ENCODE data around the gene CLTC. TPM values are rescaled to one million over a fixed set of nuclear protein-coding genes. Genes with fewer than 3 reads are reported as not detected.

CLTC gene
- total and polyA plus RNA-seq, 3 experiments from 2014 or later = 41.1 to 183 (median 177) TPM

DNA sequence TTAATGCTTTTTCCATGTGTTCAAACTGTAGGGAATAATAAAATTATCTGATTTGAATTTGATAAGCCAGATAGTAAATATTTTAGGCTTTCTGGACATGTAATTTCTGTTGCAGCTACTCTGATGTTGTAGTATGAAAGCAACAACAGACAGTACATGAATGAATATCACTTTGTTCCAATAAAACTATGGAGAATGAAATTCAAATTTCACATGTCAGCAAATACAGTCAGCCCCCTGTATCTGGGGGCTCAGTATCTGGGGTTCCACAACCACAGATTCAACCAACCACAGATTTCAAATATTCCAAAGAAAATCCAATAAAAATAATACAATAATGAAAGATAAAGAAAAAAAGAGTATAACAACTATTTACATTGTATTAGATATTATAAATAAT lies 8.2 kb upstream of the CLTC start:
- no peaks in the 10 kb centered on the region for H3K9me3 ChIP-seq (ENCODE audit: low read length)
- no peak overlapping the region for H3K27ac Mint-ChIP-seq
- ChIA-PET CTCF (interaction anchor here (0.6 kb wide), 1 partner anchor 39 kb away, joined by 4 read pairs; no protein-coding TSS in a partner anchor), POLR2A (no interaction called here)
- no peaks in the 10 kb centered on the region for H3K4me1 Mint-ChIP-seq
- no peak overlapping the region for H3K27ac ChIP-seq (ENCODE audit: low read depth, low read length)
- H3K27me3 ChIP-seq (ENCODE audit: insufficient read depth, low read length, poor library complexity, severe bottlenecking) = no peaks in the 10 kb centered on the region
- no peak overlapping the region for H3K4me3 ChIP-seq (ENCODE audit: low read length)
- no peak overlapping the region for H3K4me3 Mint-ChIP-seq
- no peaks in the 10 kb centered on the region for H3K27me3 Mint-ChIP-seq
- no peaks in the 10 kb centered on the region for H3K4me1 ChIP-seq (ENCODE audit: insufficient read depth, low read length)
- H3K36me3 Mint-ChIP-seq = peaks cover 10 to 30% (median 16%) of the 10 kb centered on the region in 3 donors
- peaks cover 6% of the 10 kb centered on the region for H3K36me3 ChIP-seq (ENCODE audit: insufficient read depth, low read length)
- H3K9me3 Mint-ChIP-seq = no peaks in the 10 kb centered on the region
- DNase-seq = no peak

DNA sequence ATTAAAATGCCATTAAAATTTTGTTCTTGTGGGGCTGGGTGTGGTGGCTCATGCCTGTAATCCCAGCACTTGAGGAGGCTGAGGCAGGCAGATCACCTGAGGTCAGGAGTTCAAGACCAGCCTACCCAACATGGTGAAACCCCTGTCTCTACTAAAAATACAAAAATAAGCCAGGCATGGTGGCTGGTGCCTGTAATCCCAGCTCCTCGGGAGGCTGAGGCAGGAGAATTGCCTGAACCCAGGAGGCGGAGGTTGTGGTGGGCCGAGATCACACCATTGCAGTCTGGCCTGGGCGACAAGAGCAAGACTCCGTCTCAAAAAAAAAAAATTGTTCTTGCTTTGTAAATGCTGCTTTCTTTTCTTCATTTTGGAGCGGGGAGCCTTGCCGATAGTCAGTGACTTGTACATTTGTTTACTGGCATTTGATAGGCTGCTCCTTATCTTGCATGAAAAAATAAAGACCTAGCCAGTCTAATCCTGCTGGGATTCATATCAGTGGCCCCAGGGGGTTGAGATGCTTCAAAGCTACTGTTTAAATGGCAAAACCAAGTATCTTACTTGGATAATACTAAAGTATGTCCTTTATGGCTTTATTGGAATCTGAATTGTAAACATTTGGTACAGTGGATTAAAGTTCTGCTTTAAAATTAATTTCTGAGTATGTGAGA lies 3.3 kb upstream of the CLTC start:
- ChIA-PET CTCF (interaction anchor here (1.0 kb wide), 1 partner anchor 9 kb away, joined by 3 read pairs; no protein-coding TSS in a partner anchor), POLR2A (interaction anchor here (0.6 to 0.9 kb wide), 2 partner anchors 20 to 51 kb away, joined by 3 to 7 read pairs; partner anchors contain the start of gene DHX40)
- Histone ChIP-seq H3K4me1 (ENCODE audit: insufficient read depth, low read length) (peaks cover 16% of the 10 kb centered on the region), H3K4me3 (ENCODE audit: low read length) (no peak overlapping the region), H3K27me3 (ENCODE audit: insufficient read depth, low read length, poor library complexity, severe bottlenecking) (no peaks in the 10 kb centered on the region), H3K9me3 (ENCODE audit: low read length) (no peaks in the 10 kb centered on the region), H3K27ac (ENCODE audit: low read depth, low read length) (peak overlapping the region; percentile 29), H3K36me3 (ENCODE audit: insufficient read depth, low read length) (no peaks in the 10 kb centered on the region)
- peak overlapping the region in 3 of 8 donors; percentile 33 to 99 (median 54) for H3K27ac Mint-ChIP-seq
- H3K9me3 Mint-ChIP-seq = peaks cover 0 to 2% (median 0%) of the 10 kb centered on the region in 5 donors
- H3K36me3 Mint-ChIP-seq = peaks cover 0 to 26% (median 1%) of the 10 kb centered on the region in 3 donors
- peak overlapping the region in 1 of 7 donors; percentile 39 for H3K4me3 Mint-ChIP-seq
- peaks cover 24 to 28% (median 27%) of the 10 kb centered on the region in 3 donors for H3K4me1 Mint-ChIP-seq
- DNase-seq = no peak
- H3K27me3 Mint-ChIP-seq = peaks cover 0 to 5% of the 10 kb centered on the region in 2 donors

DNA sequence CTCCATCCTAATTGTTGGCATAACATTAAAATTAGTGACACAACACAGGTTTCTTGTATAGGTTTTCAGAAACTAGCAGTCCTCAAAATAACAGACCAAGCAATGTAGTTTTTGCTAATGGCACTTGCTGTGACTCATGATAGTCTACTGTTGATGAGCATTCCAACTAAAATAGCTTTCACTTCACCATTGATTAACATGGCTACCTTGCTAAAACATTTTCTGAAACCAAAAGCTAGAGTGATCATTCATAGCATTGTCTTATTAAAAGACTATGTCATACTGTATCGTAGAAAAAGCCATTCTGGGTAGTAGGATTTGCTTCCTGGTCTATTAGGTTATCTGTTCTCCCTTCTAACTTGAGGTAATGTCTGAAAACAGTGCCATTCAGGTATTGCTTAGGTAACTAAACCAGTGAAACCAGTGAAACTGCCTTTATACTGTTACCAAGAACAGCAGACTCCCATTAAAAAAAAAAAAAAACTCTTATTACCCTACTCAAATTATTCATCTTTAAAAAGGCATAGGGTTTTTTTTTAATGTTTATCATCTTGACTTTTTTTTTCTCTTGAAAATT lies 2.5 kb upstream of the CLTC start:
- Histone ChIP-seq H3K27ac (ENCODE audit: low read depth, low read length) (peak overlapping the region; percentile 98), H3K36me3 (ENCODE audit: insufficient read depth, low read length) (no peaks in the 10 kb centered on the region), H3K27me3 (ENCODE audit: insufficient read depth, low read length, poor library complexity, severe bottlenecking) (no peaks in the 10 kb centered on the region), H3K4me3 (ENCODE audit: low read length) (no peak overlapping the region), H3K4me1 (ENCODE audit: insufficient read depth, low read length) (peaks cover 24% of the 10 kb centered on the region), H3K9me3 (ENCODE audit: low read length) (no peaks in the 10 kb centered on the region)
- Mint-ChIP-seq H3K4me1 (peaks cover 30 to 36% (median 35%) of the 10 kb centered on the region in 3 donors), H3K4me3 (peak overlapping the region in 1 of 7 donors; percentile 96), H3K36me3 (peaks cover 0 to 27% (median under 1%) of the 10 kb centered on the region in 3 donors), H3K9me3 (peaks cover 0 to 2% (median 0%) of the 10 kb centered on the region in 5 donors), H3K27ac (peak overlapping the region in 4 of 8 donors; percentile 99 to 100 (median 99)), H3K27me3 (peaks cover 0 to 5% of the 10 kb centered on the region in 2 donors)
- no peak for DNase-seq
- ChIA-PET POLR2A (interaction anchor here (0.6 to 0.9 kb wide), 2 partner anchors 19 to 52 kb away, joined by 3 to 7 read pairs; partner anchors contain the start of gene DHX40), CTCF (interaction anchor here (1.0 kb wide), 1 partner anchor 10 kb away, joined by 3 read pairs; no protein-coding TSS in a partner anchor)

GRCh38 chr17:59619035-59619297 lies 729 bp upstream of the CLTC start:
- peaks cover 0 to 2% (median 0%) of the 10 kb centered on the region in 5 donors for H3K9me3 Mint-ChIP-seq
- peaks cover 41 to 53% (median 53%) of the 10 kb centered on the region in 3 donors for H3K4me1 Mint-ChIP-seq
- ChIA-PET POLR2A (interaction anchor here (0.5 to 2.1 kb wide), 12 partner anchors 17 to 1601 kb away, joined by 3 to 8 read pairs (median 4); partner anchors contain the start of genes PRR11, PTRH2, RPS6KB1 and SKA2), CTCF (interaction anchor here (0.6 to 1.5 kb wide), 4 partner anchors 11 to 308 kb away, joined by 3 to 5 read pairs (median 3); no protein-coding TSS in a partner anchor)
- peak overlapping the region; percentile 97 to 100 (median 99) for H3K27ac Mint-ChIP-seq
- Histone ChIP-seq H3K27me3 (ENCODE audit: insufficient read depth, low read length, poor library complexity, severe bottlenecking) (no peaks in the 10 kb centered on the region), H3K4me1 (ENCODE audit: insufficient read depth, low read length) (peaks cover 42% of the 10 kb centered on the region), H3K4me3 (ENCODE audit: low read length) (peak overlapping the region; percentile 88), H3K9me3 (ENCODE audit: low read length) (no peaks in the 10 kb centered on the region), H3K36me3 (ENCODE audit: insufficient read depth, low read length) (no peaks in the 10 kb centered on the region), H3K27ac (ENCODE audit: low read depth, low read length) (peak overlapping the region; percentile 98)
- peaks cover 0 to 31% (median 0%) of the 10 kb centered on the region in 3 donors for H3K36me3 Mint-ChIP-seq
- DNase-seq = no peak
- peaks cover 0 to 5% of the 10 kb centered on the region in 2 donors for H3K27me3 Mint-ChIP-seq
- peak overlapping the region; percentile 95 to 99 (median 96) for H3K4me3 Mint-ChIP-seq

GRCh38 chr17:59620064-59620359 lies 317 bp downstream of the CLTC start:
- Histone ChIP-seq H3K4me1 (ENCODE audit: insufficient read depth, low read length) (peaks cover 47% of the 10 kb centered on the region), H3K9me3 (ENCODE audit: low read length) (no peaks in the 10 kb centered on the region), H3K4me3 (ENCODE audit: low read length) (peak overlapping the region; percentile 88), H3K27ac (ENCODE audit: low read depth, low read length) (peak overlapping the region; percentile 98), H3K36me3 (ENCODE audit: insufficient read depth, low read length) (no peaks in the 10 kb centered on the region), H3K27me3 (ENCODE audit: insufficient read depth, low read length, poor library complexity, severe bottlenecking) (no peaks in the 10 kb centered on the region)
- peaks cover 45 to 60% (median 58%) of the 10 kb centered on the region in 3 donors for H3K4me1 Mint-ChIP-seq
- ChIA-PET POLR2A (interaction anchor here (0.5 to 2.1 kb wide), 9 partner anchors 15 to 1102 kb away, joined by 3 to 13 read pairs (median 6); partner anchors contain the start of genes APPBP2, DHX40, PTRH2 and RPS6KB1), CTCF (interaction anchor here (1.5 kb wide), 1 partner anchor 18 kb away, joined by 3 read pairs; no protein-coding TSS in a partner anchor)
- peaks cover 0 to 33% (median 0%) of the 10 kb centered on the region in 3 donors for H3K36me3 Mint-ChIP-seq
- H3K9me3 Mint-ChIP-seq = peaks cover 0 to 2% (median 0%) of the 10 kb centered on the region in 5 donors
- H3K27ac Mint-ChIP-seq = peak overlapping the region; percentile 97 to 100 (median 99)
- peaks cover 0 to 5% of the 10 kb centered on the region in 2 donors for H3K27me3 Mint-ChIP-seq
- peak overlapping the region; percentile 95 to 99 (median 96) for H3K4me3 Mint-ChIP-seq
- DNase-seq = no peak

GRCh38 chr17:59620518-59621259 lies 994 bp downstream of the CLTC start:
- Mint-ChIP-seq H3K4me1 (peaks cover 49 to 66% (median 64%) of the 10 kb centered on the region in 3 donors), H3K36me3 (peaks cover 0 to 35% (median 0%) of the 10 kb centered on the region in 3 donors), H3K4me3 (peak overlapping the region; percentile 95 to 99 (median 96)), H3K27me3 (peaks cover 0 to 5% of the 10 kb centered on the region in 2 donors), H3K9me3 (peaks cover 0 to 2% (median 0%) of the 10 kb centered on the region in 5 donors), H3K27ac (peak overlapping the region; percentile 97 to 100 (median 99))
- POLR2A ChIA-PET = interaction anchor here (0.6 to 1.3 kb wide), 5 partner anchors 16 to 1103 kb away, joined by 3 to 13 read pairs (median 3); partner anchors contain the start of genes APPBP2 and DHX40
- H3K27me3 ChIP-seq (ENCODE audit: insufficient read depth, low read length, poor library complexity, severe bottlenecking) = no peaks in the 10 kb centered on the region
- peak overlapping the region; percentile 98 for H3K27ac ChIP-seq (ENCODE audit: low read depth, low read length)
- peaks cover 53% of the 10 kb centered on the region for H3K4me1 ChIP-seq (ENCODE audit: insufficient read depth, low read length)
- DNase-seq = peak; percentile 15 to 69 (median 43)
- H3K9me3 ChIP-seq (ENCODE audit: low read length) = no peaks in the 10 kb centered on the region
- CTCF ChIA-PET = no interaction called here
- H3K36me3 ChIP-seq (ENCODE audit: insufficient read depth, low read length) = no peaks in the 10 kb centered on the region
- H3K4me3 ChIP-seq (ENCODE audit: low read length) = peak overlapping the region; percentile 88

DNA sequence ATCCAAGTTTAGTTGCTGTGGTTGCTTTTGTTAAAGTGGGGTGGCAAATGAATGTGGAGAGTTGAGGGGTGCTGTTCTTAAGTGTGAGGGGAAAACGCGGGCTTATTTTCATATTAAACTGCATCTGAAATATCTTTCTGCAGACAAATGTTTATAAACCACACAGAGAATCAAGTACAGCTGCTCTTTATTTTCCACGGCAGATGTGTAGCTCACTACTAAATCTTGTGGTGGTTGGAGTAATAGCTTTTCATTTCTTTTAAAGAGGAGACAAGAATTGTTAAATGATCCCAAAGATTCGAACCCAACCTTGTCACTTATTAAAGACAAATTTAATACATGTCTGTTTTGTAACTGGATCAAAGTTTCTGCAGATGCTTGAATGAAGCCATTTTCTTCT lies 2.1 kb downstream of the CLTC start:
- peak overlapping the region in 7 of 8 donors; percentile 31 to 99 (median 97) for H3K27ac Mint-ChIP-seq
- H3K36me3 Mint-ChIP-seq = peaks cover 0 to 39% (median 0%) of the 10 kb centered on the region in 3 donors
- POLR2A ChIA-PET = no interaction called here
- no peaks in the 10 kb centered on the region for H3K27me3 ChIP-seq (ENCODE audit: insufficient read depth, low read length, poor library complexity, severe bottlenecking)
- peaks cover 58 to 76% (median 74%) of the 10 kb centered on the region in 3 donors for H3K4me1 Mint-ChIP-seq
- H3K27ac ChIP-seq (ENCODE audit: low read depth, low read length) = peak overlapping the region; percentile 10
- H3K27me3 Mint-ChIP-seq = peaks cover 0 to 5% of the 10 kb centered on the region in 2 donors
- CTCF ChIA-PET = interaction anchor here (1.2 kb wide), 1 partner anchor 85 kb away, joined by 3 read pairs; the partner anchor contains the start of genes PTRH2 and VMP1
- peaks cover 0 to 2% (median 0%) of the 10 kb centered on the region in 5 donors for H3K9me3 Mint-ChIP-seq
- H3K4me3 ChIP-seq (ENCODE audit: low read length) = no peak overlapping the region
- DNase-seq = no peak
- H3K4me1 ChIP-seq (ENCODE audit: insufficient read depth, low read length) = peaks cover 63% of the 10 kb centered on the region
- H3K36me3 ChIP-seq (ENCODE audit: insufficient read depth, low read length) = no peaks in the 10 kb centered on the region
- peak overlapping the region; percentile 31 to 99 (median 96) for H3K4me3 Mint-ChIP-seq
- no peaks in the 10 kb centered on the region for H3K9me3 ChIP-seq (ENCODE audit: low read length)

Measured in CD8-positive, alpha-beta memory T cell (primary cell).